H1 (cell line): ENCODE results near the gene B3GALT5. TPM values are rescaled to one million over a fixed set of nuclear protein-coding genes. Genes with fewer than 3 reads are reported as not detected.

Source experiments
- RAD21 ChIP-seq, 2 experiments: IDR thresholded peaks in 1 of 2; conservative IDR thresholded peaks in 1 of 2; 2 replicates each; pipeline ENCODE4 v1.6.1; 2011; ENCODE audit warnings: low read depth in 2 of 2, low read length in 2 of 2, improper control_type of control experiment in 1 of 2, inconsistent platforms in 1 of 2, mild to moderate bottlenecking in 1 of 2, moderate library complexity in 1 of 2
- TBP ChIP-seq: IDR thresholded peaks from 2 replicates; pipeline ENCODE4 v1.6.1; 2011; ENCODE audit warnings: low read depth, low read length, improper control_type of control experiment
- polyA plus RNA-seq, 7 experiments: library from polyadenylated mRNA; depleted of rRNA in 3 of 7; stranded (reverse) in 5 of 7; unstranded in 2 of 7; fragments of >200 nt in 5 of 7; fragments of 200-250 nt in 2 of 7; gene quantifications; 1 replicate in 5 of 7; 2 replicates in 1 of 7; 4 replicates in 1 of 7; pipeline versions ENCODE4 v1.2.1 to v1.2.3, GENCODE V29; 2011 to 2013; ENCODE audit warnings: missing spikeins in 2 of 7, mixed read lengths in 2 of 7
- total RNA-seq: library from RNA; stranded (reverse); fragmentation: NEBNext Ultra II Directional; extraction: Animal tissue kit (Norgen Biotek cat#: 25700); gene quantifications from 2 replicates; pipeline ENCODE4 v1.2.1, GENCODE V29; 2021

B3GALT5 gene
- total and polyA plus RNA-seq, 2 of the 8 experiments (the other 6 are each of a cell fraction or from before 2014, with no cell fraction given), result 11.9 to 25.1 TPM

DNA sequence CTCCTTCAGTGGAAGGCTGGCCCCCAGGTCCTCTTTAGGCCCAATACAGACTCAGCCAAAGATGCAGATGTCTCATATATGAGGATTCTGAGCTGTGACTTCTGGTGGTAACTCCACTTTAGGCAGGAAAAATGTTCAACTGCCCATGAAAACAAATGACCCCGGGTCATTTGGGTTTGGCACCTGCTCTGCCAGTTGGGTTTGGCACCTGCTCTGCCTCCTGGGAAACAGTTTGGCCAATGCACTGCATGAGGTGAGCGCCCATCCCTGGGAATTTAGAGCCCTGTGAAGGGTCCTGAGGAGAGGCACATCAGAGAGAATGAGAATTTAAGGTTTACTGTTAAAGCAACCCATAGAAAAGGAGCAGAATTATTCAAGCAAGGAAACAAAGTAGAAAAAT is 45.3 kb downstream of the B3GALT5 start (continued):
- TF ChIP-seq RAD21 (IDR thresholded peaks at IDR 0.05 in 1 of 2, conservative IDR thresholded peaks at IDR 0.05 in 1 of 2; ENCODE audit: low read depth in 2 of 2, low read length in 2 of 2), result no peak
- no peak for TF ChIP-seq TBP
